Prostate gland (tissue), 2 donors: ENCODE data around the gene RNF144A. TPM values are rescaled to one million over a fixed set of nuclear protein-coding genes. Genes with fewer than 3 reads are reported as not detected.
A peak's percentile ranks its signal among the peaks of the same experiment; 100 is the strongest.

ENCODE experiments used
- DNase-seq: peaks from one replicate; pipeline ENCODE4 v3.0.0-alpha.2; 2019; ENCODE audit warnings: low spot score
- H3K27ac ChIP-seq, 2 donors: fragments of 200-600 bp; sonication (generic); 2 replicates each; pipeline ENCODE4 v1.5.1; 2017 to 2019
- H3K27me3 ChIP-seq: fragments of 200-600 bp; sonication (generic); replicated peaks from 2 replicates; pipeline ENCODE4 v1.5.1; 2019; ENCODE audit not compliant: insufficient read depth
- H3K36me3 ChIP-seq, 2 donors: fragments of 200-600 bp; sonication (generic); 1 replicate in 1 of 2; 2 replicates in 1 of 2; pipeline versions ENCODE4 v1.5.1 to v1.8.1; 2017 to 2019
- H3K4me1 ChIP-seq: fragments of 200-600 bp; sonication (generic); replicated peaks from 2 replicates; pipeline ENCODE4 v1.5.1; 2019
- H3K4me3 ChIP-seq, 2 donors: fragments of 200-600 bp; sonication (generic); 2 replicates each; pipeline ENCODE4 v1.5.1; 2017 to 2019
- H3K9me3 ChIP-seq: fragments of 200-600 bp; sonication (generic); 2 replicates; pipeline ENCODE4 v1.5.1; 2017
- POLR2A ChIP-seq: fragments of 450-650 bp; IDR thresholded peaks from one replicate; pipeline ENCODE4 v1.6.1; 2016; ENCODE audit warnings: antibody characterized with exemption, mild to moderate bottlenecking
- POLR2AphosphoS5 ChIP-seq: sonication (generic); formaldehyde crosslinking; IDR thresholded peaks from one replicate; pipeline ENCODE4 v1.6.1; 2017; ENCODE audit warnings: antibody characterized with exemption
- WGBS: methylation state at CpG from one replicate; pipeline ENCODE4 v1.1.5; 2018; 5-methylcytosine and 5-hydroxymethylcytosine counted together
- intact Hi-C: fragments of 100-400 bp; cut with DNase I; formaldehyde crosslinking; loops from one replicate; pipeline ENCODE4 v1.14.2; 2022
- total RNA-seq, 2 donors: library from RNA; depleted of rRNA; stranded (reverse); fragments of >200 nt; gene quantifications; one replicate each; pipeline ENCODE4 v1.1.0, GENCODE V29; 2016
- TF ChIP-seq, protein P1 (sequence below), 4 experiments: fragments of 200-600 bp in 2 of 4; fragments of 450-650 bp in 2 of 4; sonication (generic) in 2 of 4; IDR thresholded peaks; 1 replicate in 3 of 4; 2 replicates in 1 of 4; pipeline ENCODE4 v1.5.1; 2016 to 2019; ENCODE audit warnings: antibody characterized with exemption in 4 of 4, mild to moderate bottlenecking in 2 of 4, moderate library complexity in 2 of 4

RNF144A gene
- total RNA-seq, 2 donors from 2014 or later, result 9.1 to 27.9 TPM

- no peak overlapping the region for H3K4me3 ChIP-seq
- no peaks in the 10 kb centered on the region for H3K27me3 ChIP-seq
- intact Hi-C loops, result no loop called here
- H3K9me3 ChIP-seq, result no peaks in the 10 kb centered on the region
- no peaks in the 10 kb centered on the region for H3K4me1 ChIP-seq
- no peak overlapping the region for H3K27ac ChIP-seq
- DNase-seq, result no peak
- 92% methylated on average over 1 of the region's 1 CpG for WGBS
- TF ChIP-seq POLR2A, result no peak
- TF ChIP-seq, protein P1, sequence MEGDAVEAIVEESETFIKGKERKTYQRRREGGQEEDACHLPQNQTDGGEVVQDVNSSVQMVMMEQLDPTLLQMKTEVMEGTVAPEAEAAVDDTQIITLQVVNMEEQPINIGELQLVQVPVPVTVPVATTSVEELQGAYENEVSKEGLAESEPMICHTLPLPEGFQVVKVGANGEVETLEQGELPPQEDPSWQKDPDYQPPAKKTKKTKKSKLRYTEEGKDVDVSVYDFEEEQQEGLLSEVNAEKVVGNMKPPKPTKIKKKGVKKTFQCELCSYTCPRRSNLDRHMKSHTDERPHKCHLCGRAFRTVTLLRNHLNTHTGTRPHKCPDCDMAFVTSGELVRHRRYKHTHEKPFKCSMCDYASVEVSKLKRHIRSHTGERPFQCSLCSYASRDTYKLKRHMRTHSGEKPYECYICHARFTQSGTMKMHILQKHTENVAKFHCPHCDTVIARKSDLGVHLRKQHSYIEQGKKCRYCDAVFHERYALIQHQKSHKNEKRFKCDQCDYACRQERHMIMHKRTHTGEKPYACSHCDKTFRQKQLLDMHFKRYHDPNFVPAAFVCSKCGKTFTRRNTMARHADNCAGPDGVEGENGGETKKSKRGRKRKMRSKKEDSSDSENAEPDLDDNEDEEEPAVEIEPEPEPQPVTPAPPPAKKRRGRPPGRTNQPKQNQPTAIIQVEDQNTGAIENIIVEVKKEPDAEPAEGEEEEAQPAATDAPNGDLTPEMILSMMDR (IDR thresholded peaks at IDR 0.05), result no peak
- TF ChIP-seq POLR2AphosphoS5, result no peak
- H3K36me3 ChIP-seq, result no peaks in the 10 kb centered on the region
Observed at GRCh38 chr2:7075834-7076233, 158.6 kb downstream of the RNF144A start.

DNA sequence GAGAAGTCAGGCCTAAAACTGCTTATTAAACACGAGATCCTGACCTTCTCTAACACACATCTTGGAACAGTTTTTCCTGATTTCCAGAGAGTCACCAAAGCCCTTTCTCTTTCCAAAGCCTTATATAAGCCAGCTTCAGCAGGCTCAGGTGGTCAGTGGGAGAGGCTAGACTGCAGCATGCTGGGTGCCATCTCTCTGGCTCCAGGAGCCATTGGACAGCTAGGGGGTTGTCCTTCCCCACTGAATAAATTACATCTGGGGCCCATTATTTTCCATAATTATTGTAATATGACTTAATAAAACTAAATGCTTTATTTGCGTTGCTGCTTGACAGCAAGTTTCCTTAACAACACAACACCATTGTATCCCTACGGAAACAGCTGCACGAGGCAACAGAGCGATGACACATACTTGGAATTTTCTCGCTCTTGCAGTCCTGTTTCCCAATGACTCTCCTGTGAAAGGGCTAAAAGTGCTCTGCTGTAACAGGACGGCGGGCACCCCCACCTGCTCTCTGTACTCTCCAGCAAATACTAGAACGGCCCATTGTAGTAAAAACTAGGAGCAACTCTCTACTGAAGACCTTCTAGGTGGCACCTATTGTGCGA, 160.6 kb downstream of the RNF144A start:
- Histone ChIP-seq H3K9me3 (no peaks in the 10 kb centered on the region), H3K4me3 (no peak overlapping the region), H3K4me1 (no peaks in the 10 kb centered on the region), H3K36me3 (no peaks in the 10 kb centered on the region), H3K27ac (no peak overlapping the region), H3K27me3 (no peaks in the 10 kb centered on the region)
- intact Hi-C loops, result no loop called here
- DNase-seq, result no peak
- 80% methylated on average over 10 of the region's 10 CpGs for WGBS
- no peak for TF ChIP-seq POLR2A
- TF ChIP-seq POLR2AphosphoS5, result no peak
- TF ChIP-seq, protein P1 (IDR thresholded peaks at IDR 0.05), result no peak

GRCh38 chr2:7083580-7084509, 166.6 kb downstream of the RNF144A start:
- Histone ChIP-seq H3K9me3 (no peaks in the 10 kb centered on the region), H3K36me3 (no peaks in the 10 kb centered on the region), H3K4me1 (no peaks in the 10 kb centered on the region), H3K27me3 (no peaks in the 10 kb centered on the region), H3K27ac (no peak overlapping the region), H3K4me3 (no peak overlapping the region)
- intact Hi-C loops, result no loop called here
- 74% methylated on average over 10 of the region's 10 CpGs for WGBS
- TF ChIP-seq, protein P1 (IDR thresholded peaks at IDR 0.05), result peak in 1 of 4 experiments; percentile 6
- no peak for TF ChIP-seq POLR2AphosphoS5
- no peak for DNase-seq

DNA sequence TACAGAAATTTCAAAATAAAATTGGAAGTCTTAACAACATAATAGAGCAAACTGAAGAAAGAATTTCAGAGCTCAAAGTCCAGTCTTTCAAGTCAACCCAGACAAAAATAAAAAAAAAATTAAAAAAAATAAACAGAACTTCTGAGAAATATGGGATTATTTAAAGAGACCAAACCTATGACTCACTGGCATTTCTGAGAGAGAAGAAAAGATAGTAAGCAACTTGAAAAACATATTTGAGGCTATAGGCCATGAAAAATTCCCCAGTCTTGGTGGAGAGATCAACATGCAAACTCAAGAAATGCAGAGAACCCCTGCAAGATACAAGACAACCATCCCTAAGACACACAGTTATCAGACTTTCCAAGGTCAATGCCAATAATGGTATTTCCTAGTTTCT, 167.4 kb downstream of the RNF144A start:
- Histone ChIP-seq H3K4me3 (no peak overlapping the region), H3K27ac (no peak overlapping the region), H3K36me3 (no peaks in the 10 kb centered on the region), H3K27me3 (no peaks in the 10 kb centered on the region), H3K9me3 (no peaks in the 10 kb centered on the region), H3K4me1 (no peaks in the 10 kb centered on the region)
- intact Hi-C loops, result no loop called here
- no peak for DNase-seq
- TF ChIP-seq POLR2A (no peak), POLR2AphosphoS5 (no peak)
- TF ChIP-seq, protein P1 (IDR thresholded peaks at IDR 0.05), result no peak

- Histone ChIP-seq H3K4me3 (no peak overlapping the region), H3K27me3 (no peaks in the 10 kb centered on the region), H3K36me3 (no peaks in the 10 kb centered on the region), H3K27ac (no peak overlapping the region), H3K9me3 (no peaks in the 10 kb centered on the region), H3K4me1 (no peaks in the 10 kb centered on the region)
- intact Hi-C loops, result no loop called here
- no peak for TF ChIP-seq POLR2A
- TF ChIP-seq POLR2AphosphoS5, result no peak
- TF ChIP-seq, protein P1 (IDR thresholded peaks at IDR 0.05), result no peak
- DNase-seq, result no peak
- WGBS, result 95% methylated on average over 16 of the region's 16 CpGs
Observed at GRCh38 chr2:7089284-7089683, 172.1 kb downstream of the RNF144A start.
